SIG-M5 (cell line): ENCODE measurements around the gene NSMF.
"Not testable (repeated sequence)": the region's sequence is repeated elsewhere in the genome, so short reads cannot be mapped to it uniquely, and the experiment has no call there.

ENCODE experiments used
- DNase-seq: peaks from one replicate; lab custom pipeline; 2025; lab: John Stamatoyannopoulos, UW

Gene NSMF

GRCh38 chr9:137475666-137476065, 16.5 kb upstream of the NSMF start:
- DNase-seq: no peak

- no peak for DNase-seq
Measured at GRCh38 chr9:137474271-137474670, 15.1 kb upstream of the NSMF start.

DNA sequence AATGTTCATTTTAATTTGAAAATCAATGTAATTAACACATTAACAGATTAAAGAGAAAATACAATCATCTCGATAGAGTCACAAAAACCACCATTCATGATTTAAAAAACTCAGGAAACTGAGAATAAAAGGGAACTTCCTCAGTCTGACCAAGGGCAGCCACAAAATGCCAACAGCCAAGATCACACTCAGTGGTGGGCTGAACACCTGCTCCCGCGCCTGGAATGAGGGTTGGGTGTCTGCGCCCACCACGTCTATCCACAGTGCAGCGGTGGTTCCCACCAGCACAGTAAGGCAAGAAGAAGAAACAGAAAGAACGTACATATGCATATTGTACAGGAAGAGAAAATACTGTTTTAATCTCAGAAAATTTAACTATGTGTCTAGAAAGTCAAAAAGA, 11.7 kb upstream of the NSMF start:
- DNase-seq: no peak

- no peak for DNase-seq
Measured at GRCh38 chr9:137467896-137468295, 8.8 kb upstream of the NSMF start.

DNA sequence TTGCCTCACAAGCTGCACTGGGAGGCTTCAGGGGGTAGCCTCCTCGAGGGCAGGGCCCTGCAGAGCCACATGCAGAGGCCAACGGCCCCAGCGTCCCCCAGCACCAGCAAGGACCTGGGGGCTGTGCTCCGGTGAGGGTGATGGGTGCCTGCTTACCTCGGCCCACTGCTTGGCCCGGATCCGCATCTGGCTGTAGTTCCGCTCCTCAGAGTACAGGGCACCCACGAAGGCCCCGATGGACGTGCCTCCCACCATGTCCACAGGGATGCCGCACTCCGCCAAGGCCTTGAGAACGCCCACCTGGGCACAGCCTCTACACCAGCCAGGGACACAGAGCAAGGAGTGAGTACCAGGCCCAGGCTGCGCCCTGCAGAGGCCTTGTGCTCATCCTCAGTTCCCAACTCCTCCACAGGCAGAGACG, 8.0 kb upstream of the NSMF start:
- no peak for DNase-seq

DNA sequence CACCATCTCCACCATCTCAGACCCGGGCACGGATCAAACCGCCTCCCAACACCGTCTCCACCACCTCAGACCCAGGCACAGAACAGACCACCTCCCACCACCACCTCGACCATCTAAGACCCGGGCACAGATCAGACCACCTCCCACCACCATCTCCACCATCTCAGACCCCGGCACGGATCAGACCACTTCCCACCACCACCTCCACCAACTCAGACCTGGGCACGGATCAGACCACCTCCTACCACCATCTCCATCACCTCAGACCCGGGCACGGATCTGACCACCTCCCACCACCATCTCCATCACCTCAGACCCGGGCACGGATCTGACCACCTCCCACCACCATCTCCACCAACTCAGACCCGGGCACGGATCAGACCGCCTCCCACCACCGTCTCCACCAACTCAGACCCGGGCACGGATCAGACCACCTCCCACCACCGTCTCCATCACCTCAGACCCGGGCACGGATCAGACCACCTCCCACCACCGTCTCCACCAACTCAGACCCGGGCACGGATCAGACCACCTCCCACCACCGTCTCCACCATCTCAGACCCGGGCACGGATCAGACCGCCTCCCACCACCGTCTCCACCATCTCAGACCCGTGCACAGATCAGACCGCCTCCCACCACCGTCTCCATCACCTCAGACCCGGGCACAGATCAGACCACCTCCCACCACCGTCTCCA, 7.4 kb upstream of the NSMF start:
- not testable (repeated sequence) for DNase-seq

DNA sequence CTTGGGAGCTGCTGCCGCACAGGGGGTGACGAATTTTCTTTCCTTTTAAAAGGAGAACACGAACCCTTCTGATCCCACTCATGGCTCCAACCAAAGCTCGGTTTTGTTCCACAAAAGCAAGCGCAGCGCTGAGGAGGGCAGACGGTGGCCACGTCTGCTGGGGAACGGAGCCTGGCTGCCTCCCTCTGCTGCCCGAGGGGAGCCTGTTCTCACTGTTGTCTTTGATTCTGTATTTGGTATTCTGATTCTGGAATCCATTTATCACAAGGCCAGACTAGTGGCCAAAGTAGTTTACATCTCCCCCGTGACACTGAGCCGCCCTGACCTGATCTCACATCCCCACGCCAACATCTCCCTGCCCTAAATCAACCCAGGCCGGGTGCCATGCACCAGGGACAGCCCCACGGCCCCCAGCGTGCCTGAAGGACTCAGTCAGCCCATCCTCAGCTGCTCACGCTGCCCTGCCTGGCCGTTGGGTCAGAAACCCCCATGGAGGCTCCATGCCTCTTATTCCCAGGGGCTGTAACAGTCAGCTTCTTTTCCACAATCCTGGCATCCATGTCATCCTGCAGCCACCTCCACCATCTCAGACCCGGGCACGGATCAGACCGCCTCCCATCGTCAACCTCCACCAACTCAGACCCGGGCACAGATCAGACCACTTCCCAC, 6.7 kb upstream of the NSMF start:
- DNase-seq: no peak

DNA sequence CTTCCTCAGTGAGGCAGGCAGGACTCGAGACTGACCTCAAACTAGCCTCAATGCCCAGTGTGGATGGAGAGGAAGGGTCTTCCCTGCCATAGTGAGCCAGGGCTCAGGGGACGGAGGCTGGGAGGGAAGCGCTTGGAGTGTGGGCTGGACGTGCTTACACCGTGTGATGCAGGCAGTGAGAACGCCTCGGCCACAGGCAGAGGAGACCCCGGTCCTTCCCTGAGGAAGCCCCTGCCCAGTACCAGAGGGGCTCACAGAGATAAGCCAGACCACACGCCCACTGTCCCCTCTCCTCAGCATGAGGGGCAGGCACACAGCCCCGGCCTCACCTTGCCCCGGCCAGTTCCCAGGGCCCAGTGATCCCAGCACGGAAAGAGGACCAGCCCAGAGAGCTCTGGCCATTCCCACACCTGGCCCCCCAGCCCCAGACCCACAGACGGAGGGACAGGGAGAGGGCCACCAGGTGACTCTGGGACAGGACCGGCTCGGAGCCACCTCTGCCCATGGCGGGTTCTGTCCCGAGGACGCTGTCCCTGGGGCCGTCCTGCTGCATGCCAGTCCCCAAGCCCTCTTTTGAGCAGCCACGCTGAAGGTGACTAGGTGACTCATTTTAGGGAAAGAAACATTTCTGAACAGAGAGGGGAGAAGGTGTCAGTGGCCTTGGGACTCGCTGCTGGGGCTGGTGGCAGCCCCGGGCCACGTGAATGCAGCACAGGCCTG, 6.0 kb upstream of the NSMF start:
- DNase-seq: no peak

DNA sequence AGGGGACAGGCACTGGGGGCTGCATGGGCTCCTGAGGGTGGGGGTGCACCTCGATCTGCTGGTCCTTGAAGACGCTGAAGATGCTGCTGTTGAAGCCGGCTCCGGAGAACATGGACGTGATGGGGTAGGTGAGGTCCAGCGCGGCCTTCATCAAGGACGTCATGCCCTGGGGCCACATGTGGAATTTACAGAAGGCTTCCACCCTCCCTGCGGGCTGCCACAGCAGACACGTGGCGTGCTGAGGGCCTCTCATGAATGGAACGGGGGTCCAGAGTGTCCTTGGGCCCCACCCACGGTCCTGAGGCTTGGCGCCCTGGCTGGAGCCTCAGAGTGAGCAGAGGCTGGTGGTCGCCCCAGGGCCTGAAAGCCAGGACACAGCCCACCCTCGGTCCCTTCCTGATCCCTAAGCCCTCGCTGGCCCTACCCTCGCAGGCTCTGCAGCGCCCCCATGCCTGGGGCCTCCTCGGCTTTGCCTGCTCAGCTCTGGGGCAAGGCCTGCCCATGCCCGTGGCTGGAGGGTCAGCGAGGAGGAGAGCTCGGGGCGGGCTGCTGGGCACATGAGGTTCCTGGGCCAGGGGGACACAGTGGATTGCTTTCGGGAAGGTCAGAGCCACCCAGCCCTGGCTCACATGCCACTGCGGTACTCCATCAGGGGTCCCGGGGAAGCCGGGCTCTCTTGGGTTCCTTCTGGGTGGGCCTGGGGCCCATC, 5.3 kb upstream of the NSMF start:
- DNase-seq: no peak

GRCh38 chr9:137463931-137464290, 4.8 kb upstream of the NSMF start:
- no peak for DNase-seq

GRCh38 chr9:137462986-137463930, 4.1 kb upstream of the NSMF start:
- DNase-seq: no peak

DNA sequence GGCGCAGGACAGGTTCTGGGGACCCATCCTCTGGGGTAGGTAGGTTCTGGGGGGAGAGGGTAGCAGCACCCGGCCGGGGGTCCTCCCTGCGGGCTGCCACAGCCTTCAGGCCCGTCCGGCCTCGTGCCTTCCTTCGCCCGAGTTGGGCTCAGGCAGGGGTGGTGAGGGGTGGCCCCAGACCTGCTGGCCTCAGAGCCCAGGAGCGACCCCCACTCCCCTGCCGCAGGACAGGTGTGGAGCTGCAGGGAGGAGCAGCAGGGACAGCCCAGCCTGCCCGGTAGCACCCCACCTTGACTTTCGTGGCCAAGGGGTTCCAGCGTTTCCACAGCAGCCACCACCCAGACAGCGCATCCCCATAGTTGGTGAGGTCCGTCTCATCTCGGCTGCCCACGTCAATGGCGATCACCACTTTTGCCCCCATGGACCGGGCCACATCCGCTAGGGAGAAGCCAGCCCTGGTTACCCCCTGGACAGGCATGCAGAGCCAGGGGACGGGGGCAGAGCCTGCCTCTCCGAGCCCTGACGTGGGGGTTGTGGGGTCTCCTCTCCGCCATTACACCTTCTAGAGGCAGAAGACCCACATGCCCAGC, 3.4 kb upstream of the NSMF start:
- DNase-seq: no peak

GRCh38 chr9:137461663-137462395, 2.7 kb upstream of the NSMF start:
- no peak for DNase-seq

- DNase-seq: no peak
Measured at GRCh38 chr9:137461316-137461662, 2.2 kb upstream of the NSMF start.

GRCh38 chr9:137460363-137461315, 1.5 kb upstream of the NSMF start:
- no peak for DNase-seq

DNA sequence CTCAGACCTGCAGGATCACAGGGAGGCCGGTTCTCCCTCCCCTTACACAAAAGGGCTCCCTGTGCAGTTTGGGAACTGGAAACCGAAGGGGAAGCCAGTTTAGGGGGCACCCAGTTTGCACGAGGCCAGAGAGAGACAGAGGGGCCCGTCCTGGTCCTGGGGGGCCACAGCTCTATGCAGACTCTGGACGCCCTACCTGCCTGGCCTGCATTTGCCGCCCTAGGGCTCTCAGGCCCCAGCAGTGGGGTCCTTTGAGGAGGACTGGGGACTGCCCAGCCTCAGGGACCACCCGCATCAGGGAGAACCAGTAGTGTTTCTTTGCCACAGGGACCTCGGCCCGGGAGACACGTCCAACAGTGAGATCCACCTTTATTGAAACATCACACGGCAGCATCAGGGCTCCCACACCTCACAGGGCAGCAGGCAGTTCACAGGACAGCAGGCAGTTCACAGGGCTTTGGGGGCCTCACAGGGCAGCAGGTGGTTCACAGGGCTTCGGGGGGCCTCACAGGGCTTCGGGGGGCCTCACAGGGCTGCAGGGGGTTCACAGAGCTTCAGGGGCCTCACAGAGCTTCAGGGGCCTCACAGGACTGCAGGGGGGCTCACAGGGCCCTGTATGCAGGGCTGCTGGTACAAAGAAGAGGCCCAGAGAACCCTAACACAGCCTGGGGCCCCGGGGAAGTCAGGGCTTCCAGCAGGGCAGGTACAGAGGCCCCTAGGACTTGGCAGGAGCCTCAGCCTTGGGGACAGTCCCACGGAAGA, 648 bp upstream of the NSMF start:
- no peak for DNase-seq

DNA sequence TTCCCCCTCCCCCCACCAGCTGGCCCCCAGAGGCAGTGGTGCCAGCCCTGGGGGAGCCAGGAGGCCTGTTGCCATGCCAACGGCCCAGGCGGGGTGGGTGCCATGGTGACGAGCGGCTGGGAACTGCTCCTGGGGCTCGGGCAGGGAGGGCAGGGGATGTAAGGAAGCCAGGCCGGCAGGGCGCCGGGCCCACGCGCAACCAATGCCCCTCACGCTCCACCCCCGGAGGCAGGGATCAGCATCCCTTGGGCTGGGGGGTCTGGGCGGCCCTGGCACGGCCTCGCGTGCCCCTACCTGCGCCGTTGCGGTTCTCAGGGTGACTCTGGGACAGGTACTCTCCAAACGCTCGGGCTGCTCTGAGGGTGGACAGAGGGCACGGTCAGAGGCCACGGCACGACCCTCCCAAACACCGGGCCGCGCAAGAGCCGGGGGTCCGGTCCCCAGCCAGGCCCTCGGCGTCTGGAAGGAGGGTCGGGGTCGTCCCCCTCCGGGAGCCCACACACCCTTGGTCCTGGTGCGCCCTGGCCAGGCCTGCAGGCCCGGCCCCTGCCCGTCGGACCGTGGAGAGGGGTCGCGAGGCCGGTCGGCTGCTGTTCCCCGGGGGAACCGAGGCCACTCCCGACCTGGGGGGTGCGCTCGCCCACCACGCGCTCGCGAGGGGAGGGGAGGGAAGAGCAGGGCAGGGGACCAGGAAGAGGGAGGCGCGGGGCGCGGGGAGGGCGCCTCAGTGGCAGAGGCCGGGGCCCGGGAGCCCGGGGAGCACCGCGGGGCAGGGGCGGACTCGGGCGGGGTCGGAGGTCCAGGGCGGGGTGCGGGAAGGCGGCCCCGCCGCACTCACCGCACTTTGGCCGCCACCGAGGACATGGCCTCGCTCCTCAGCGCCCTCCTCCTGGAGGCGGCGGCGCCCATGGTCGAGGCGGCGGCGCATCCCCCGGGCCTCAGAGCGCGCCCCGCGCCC, 661 bp downstream of the NSMF start:
- DNase-seq: no peak
